Uterus (tissue), 2 donors: ENCODE measurements around the gene FKBP9.
"Not testable (repeated sequence)": the region's sequence is repeated elsewhere in the genome, so short reads cannot be mapped to it uniquely, and the experiment has no call there.

Experiments
- CTCF ChIP-seq, 4 experiments: fragments of 200-600 bp in 2 of 4; fragments of 450-650 bp in 2 of 4; sonication (generic) in 2 of 4; IDR thresholded peaks; one replicate each; pipeline ENCODE4 v1.5.1; 2016 to 2019; ENCODE audit warnings: antibody characterized with exemption in 4 of 4, mild to moderate bottlenecking in 2 of 4, moderate library complexity in 1 of 4
- POLR2A ChIP-seq, 2 donors: fragments of 450-650 bp; IDR thresholded peaks; one replicate each; pipeline ENCODE4 v1.6.1; 2016; ENCODE audit warnings: antibody characterized with exemption in 2 of 2, mild to moderate bottlenecking in 1 of 2, moderate library complexity in 1 of 2

- not testable (repeated sequence) for TF ChIP-seq POLR2A, CTCF (IDR thresholded peaks at IDR 0.05)
These were observed 45.9 kb downstream of the FKBP9 start for GRCh38 chr7:33003111-33003510.
